NCI-H1436 treated with DMSO at 0.1 percent for 48 hours (cell line): ENCODE data around the gene SRF.

Experiments used
- DNase-seq: peaks from one replicate; lab custom pipeline; 2025; lab: John Stamatoyannopoulos, UW

The SRF gene

GRCh38 chr6:43147691-43148477 lies 23.2 kb upstream of the SRF start:
- no peak for DNase-seq

- no peak for DNase-seq
Measured at GRCh38 chr6:43149265-43149664, 21.8 kb upstream of the SRF start.

GRCh38 chr6:43150051-43150751 lies 20.9 kb upstream of the SRF start:
- DNase-seq = no peak

- DNase-seq = no peak
Measured at GRCh38 chr6:43159599-43159998, 11.5 kb upstream of the SRF start.

GRCh38 chr6:43163899-43164298 lies 7.2 kb upstream of the SRF start:
- DNase-seq = no peak

- DNase-seq = no peak
Measured at GRCh38 chr6:43170417-43170930, 595 bp upstream of the SRF start.

- DNase-seq = no peak
Measured at GRCh38 chr6:43171707-43172103, 636 bp downstream of the SRF start.

- no peak for DNase-seq
Measured at GRCh38 chr6:43172104-43173007, 1.3 kb downstream of the SRF start.

GRCh38 chr6:43173591-43174262 lies 2.7 kb downstream of the SRF start:
- no peak for DNase-seq

- peak; percentile 91 for DNase-seq
Measured at GRCh38 chr6:43174263-43175112, 3.4 kb downstream of the SRF start.

- DNase-seq = no peak
Measured at GRCh38 chr6:43175676-43176422, 4.8 kb downstream of the SRF start.

- no peak for DNase-seq
Measured at GRCh38 chr6:43176423-43176786, 5.3 kb downstream of the SRF start.

- no peak for DNase-seq
Measured at GRCh38 chr6:43178150-43178549, 7.1 kb downstream of the SRF start.

GRCh38 chr6:43178951-43179830 lies 8.1 kb downstream of the SRF start:
- DNase-seq = no peak

GRCh38 chr6:43180058-43180457 lies 9.0 kb downstream of the SRF start:
- DNase-seq = no peak

- no peak for DNase-seq
Measured at GRCh38 chr6:43180985-43181384, 9.9 kb downstream of the SRF start.

- DNase-seq = no peak
Measured at GRCh38 chr6:43181621-43181941, 10.5 kb downstream of the SRF start.

- DNase-seq = no peak
Measured at GRCh38 chr6:43181942-43182860, 11.1 kb downstream of the SRF start, which contains the start of gene CUL9. CUL9 (plus strand) TSS chr6:43182196; CDS start chr6:43184311, 2,115 bp downstream.
